ENCODE results near the gene CFAP57. TPM values are rescaled to one million over a fixed set of nuclear protein-coding genes. Genes with fewer than 3 reads are reported as not detected.

CFAP57 gene
- total and polyA plus RNA-seq, 2 of the 13 experiments (the other 11 are each of a cell fraction or from before 2014, with no cell fraction given), result 0.01 TPM; not detected in 1

- no peak for TF ChIP-seq ZNF770 (CRISPR knock-in tag; IDR thresholded peaks at IDR 0.05)
- TF ChIP-seq MXD4 (CRISPR knock-in tag; IDR thresholded peaks at IDR 0.05), result no peak
These were observed 102.7 kb downstream of the CFAP57 start (continued) for GRCh38 chr1:43274804-43275180.

- TF ChIP-seq MAZ (IDR thresholded peaks at IDR 0.05; ENCODE audit: borderline replicate concordance, low read depth, low read length), result no peak
- TF ChIP-seq MAZ (CRISPR knock-in tag; IDR thresholded peaks at IDR 0.05; ENCODE audit: low read depth), result no peak
- no peak for TF ChIP-seq CBX5 (CRISPR knock-in tag; IDR thresholded peaks at IDR 0.05; ENCODE audit: borderline replicate concordance)
- TF ChIP-seq ZFP91 (CRISPR knock-in tag; IDR thresholded peaks at IDR 0.05; ENCODE audit: borderline replicate concordance), result no peak
- no peak for TF ChIP-seq HNRNPH1 (optimal IDR thresholded peaks at IDR 0.05; ENCODE audit: low read depth, low read length)
- no peak for TF ChIP-seq ZNF776 (CRISPR knock-in tag; IDR thresholded peaks at IDR 0.05)
- TF ChIP-seq ZNF484 (CRISPR knock-in tag; IDR thresholded peaks at IDR 0.05; ENCODE audit: borderline replicate concordance, low read depth), result no peak
- TF ChIP-seq ETV6 (CRISPR knock-in tag; conservative IDR thresholded peaks at IDR 0.05), result no peak
- no peak for TF ChIP-seq ZNF160 (CRISPR knock-in tag; IDR thresholded peaks at IDR 0.05)
- no peak for TF ChIP-seq ZNF33B (CRISPR knock-in tag; IDR thresholded peaks at IDR 0.05)
- TF ChIP-seq ZNF33A (CRISPR knock-in tag; IDR thresholded peaks at IDR 0.05; ENCODE audit: borderline replicate concordance), result no peak
- 65% methylated on average over 12 of the region's 12 CpGs for WGBS (ENCODE audit: low lambda C conversion rate)
- H3K4me3 ChIP-seq (replicated peaks in 1 of 3; ENCODE audit: insufficient read depth in 1 of 3, low read depth in 2 of 3, low read length in 3 of 3), result peak overlapping the region; percentile 17 to 55 (median 30); a peak in 4 of 6 replicates
- peak overlapping the region; percentile 53 for H3K27ac ChIP-seq (ENCODE audit: extremely low read length, insufficient read depth, low read length)
- no peak for FAIRE-seq
- no peaks in the 10 kb centered on the region for H3K9me3 ChIP-seq (ENCODE audit: low read length)
- no peaks in the 10 kb centered on the region; a peak in 1 of 5 replicates for H3K27me3 ChIP-seq (ENCODE audit: control insufficient read depth in 1 of 2, insufficient read depth in 2 of 2, low read length in 2 of 2)
- POLR2A ChIA-PET, result interaction anchor here (1.2 to 2.8 kb wide), 5 partner anchors 9 to 352 kb away, joined by 3 to 35 read pairs (median 7); partner anchors contain the start of genes C1orf210 and CDC20
- no peaks in the 10 kb centered on the region for H4K20me1 ChIP-seq (ENCODE audit: insufficient read depth, low read length)
- BruUV-seq (replicated peaks), result no TSS peak
- H3K4me2 ChIP-seq (ENCODE audit: low read depth, low read length), result peak overlapping the region; percentile 77
- intact Hi-C loops (cut with micrococcal nuclease; ENCODE audit: unreplicated experiment) (loop anchor here (2.0 kb wide), 1 partner anchor 65 kb away; no protein-coding TSS in a partner anchor), in situ Hi-C loops (cut with HindIII; ENCODE audit: extremely low pct_ligation_motif_present, low pct_unique_long_range_greater_than_20kb) (no loop called here)
- DNase-seq (ENCODE audit: low spot score), result no peak
- CTCF ChIA-PET (ENCODE audit: low intra/inter-chr PET ratio, low total read pairs), result no interaction called here
- H3K4me1 ChIP-seq (ENCODE audit: insufficient read depth, low read length), result peaks cover 76% of the 10 kb centered on the region
- peak overlapping the region; percentile 8; the same call in 1 of the 2 replicates for H3K9ac ChIP-seq (ENCODE audit: insufficient read depth, low read depth, low read length)
- no peak overlapping the region for H2AFZ ChIP-seq (ENCODE audit: low read length)
- H3K36me3 ChIP-seq (replicated peaks in 1 of 2; ENCODE audit: control insufficient read depth in 1 of 2, insufficient read depth in 2 of 2, low read length in 2 of 2), result no peaks in the 10 kb centered on the region
- peak; percentile 21 for ATAC-seq
- H3K79me2 ChIP-seq (ENCODE audit: insufficient read depth, low read length), result no peaks in the 10 kb centered on the region
These were observed 103.9 kb downstream of the CFAP57 start for GRCh38 chr1:43275826-43276620.
